Mesenteric fat pad (tissue), 1 donor: ENCODE data around the gene LIN7B. TPM values are rescaled to one million over a fixed set of nuclear protein-coding genes. Genes with fewer than 3 reads are reported as not detected.

Experiments used
- DNase-seq: peaks from one replicate; pipeline ENCODE4 v3.0.0-alpha.2; 2020; ENCODE audit warnings: low spot score
- total RNA-seq: library from RNA; stranded (reverse); fragmentation: NEBNext Ultra II Directional; extraction: Animal tissue kit (Norgen Biotek cat#: 25700); gene quantifications from one replicate; pipeline ENCODE4 v1.2.1, GENCODE V29; 2021
- donor health status: DM: yes; HTN: yes; CAD: no.

LIN7B gene
- total RNA-seq, 1 donor from 2014 or later: 4.2 TPM

DNA sequence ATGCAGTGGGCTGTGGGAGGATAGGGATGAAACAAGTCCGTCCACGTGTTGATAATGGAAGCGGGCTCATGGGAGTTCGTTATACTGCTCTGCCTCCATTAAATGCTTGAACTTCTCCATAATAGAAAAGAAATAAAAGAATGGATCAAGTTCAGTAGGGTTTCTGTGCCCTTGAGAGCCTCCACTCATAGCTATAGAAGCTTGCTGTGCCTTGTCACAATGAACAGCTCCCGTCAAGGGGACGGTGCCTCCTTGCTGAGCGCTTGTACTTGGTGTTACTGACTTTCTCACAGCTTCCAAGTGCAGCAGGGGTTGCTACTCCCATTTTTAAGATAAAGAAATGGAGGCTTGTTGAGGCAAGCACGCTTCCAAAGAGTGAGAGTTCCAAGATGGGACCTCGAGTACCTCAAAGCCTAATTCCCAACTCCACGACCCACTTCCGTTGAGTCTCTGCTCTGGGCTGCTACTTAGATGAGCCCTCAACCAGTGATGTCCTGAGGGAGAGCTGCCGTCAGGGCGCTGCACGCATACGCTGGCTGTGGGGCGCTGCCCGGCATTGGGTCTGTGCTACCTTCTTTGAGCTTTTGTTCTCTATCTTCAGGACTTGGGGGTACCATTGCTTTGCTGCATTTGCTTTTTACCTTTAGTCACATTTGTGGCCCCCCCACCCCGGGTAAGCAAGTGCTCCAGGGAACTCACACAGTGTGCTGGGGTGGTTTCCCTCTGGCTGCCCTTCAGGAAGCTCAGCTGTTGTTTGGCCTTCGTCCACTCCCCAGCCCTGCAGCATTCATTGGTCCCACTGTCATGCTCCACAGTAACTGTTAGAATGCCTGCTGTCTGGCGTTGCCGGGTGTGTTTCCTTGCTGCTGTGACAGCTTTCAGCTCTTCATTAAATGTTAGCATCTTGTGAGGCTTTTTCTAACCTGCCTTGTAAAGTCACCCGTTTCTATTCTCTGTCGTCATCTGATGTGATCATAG lies 19.4 kb upstream of the LIN7B start:
- DNase-seq: no peak

- DNase-seq: no peak
These were observed 16.5 kb upstream of the LIN7B start for GRCh38 chr19:49097453-49098288.

DNA sequence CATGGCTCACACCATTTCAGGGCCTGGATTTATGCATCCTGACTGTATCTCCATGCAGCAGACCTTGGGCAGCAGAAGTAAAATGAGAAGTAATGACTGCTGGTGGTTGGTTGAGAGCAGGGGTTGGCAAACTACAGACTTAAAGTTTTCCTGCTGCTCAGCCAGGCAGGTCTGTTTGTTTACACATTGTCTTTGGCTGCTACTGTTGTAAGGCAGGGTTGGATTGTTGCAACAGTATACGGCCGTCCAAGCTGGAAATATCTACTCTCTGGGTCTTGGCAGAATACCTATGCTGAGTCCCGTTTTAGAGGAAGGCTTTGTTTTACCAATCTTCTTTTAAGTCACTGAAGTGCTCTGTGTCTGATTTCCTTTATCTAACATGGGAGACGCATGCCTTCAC lies 15.4 kb upstream of the LIN7B start:
- DNase-seq: no peak

DNA sequence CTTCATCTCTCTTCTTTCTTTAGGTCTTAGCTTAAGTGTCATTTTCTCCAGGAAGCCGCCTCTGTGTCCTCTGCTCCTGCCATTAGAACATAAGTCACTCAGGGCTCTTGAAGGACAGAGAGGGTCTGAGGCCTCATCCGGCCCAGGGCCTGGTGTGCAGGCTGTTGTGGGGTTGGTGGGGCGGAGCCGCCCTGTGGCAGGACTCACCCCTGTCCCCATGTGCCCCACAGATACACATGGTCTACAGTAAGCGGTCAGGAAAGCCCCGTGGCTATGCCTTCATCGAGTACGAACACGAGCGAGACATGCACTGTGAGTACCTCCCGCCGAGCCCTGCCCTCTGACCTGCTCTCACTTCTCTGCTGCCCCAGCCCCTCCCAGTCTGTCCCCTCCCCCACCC lies 13.0 kb upstream of the LIN7B start:
- DNase-seq: no peak

DNA sequence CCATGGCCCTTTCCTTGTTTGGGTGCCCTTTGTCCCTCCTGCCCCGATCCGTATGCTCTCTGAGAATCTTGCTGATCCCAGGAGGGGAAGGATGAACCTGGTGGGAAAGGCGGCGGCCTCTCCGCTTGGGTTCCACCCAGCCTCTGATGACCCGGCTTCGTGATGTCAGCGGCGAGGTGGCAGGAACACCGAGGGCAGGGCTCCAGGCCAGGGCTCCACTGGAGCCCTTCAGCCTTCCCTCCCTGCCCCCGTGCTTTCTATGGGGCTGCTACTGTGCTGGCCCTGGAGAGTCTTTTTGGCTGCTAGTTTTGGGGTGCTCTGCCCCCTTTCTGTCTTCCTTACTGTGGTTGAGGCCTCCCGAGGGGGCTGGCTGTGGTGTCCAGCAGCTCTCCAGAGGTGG lies 11.9 kb upstream of the LIN7B start:
- DNase-seq: no peak

DNA sequence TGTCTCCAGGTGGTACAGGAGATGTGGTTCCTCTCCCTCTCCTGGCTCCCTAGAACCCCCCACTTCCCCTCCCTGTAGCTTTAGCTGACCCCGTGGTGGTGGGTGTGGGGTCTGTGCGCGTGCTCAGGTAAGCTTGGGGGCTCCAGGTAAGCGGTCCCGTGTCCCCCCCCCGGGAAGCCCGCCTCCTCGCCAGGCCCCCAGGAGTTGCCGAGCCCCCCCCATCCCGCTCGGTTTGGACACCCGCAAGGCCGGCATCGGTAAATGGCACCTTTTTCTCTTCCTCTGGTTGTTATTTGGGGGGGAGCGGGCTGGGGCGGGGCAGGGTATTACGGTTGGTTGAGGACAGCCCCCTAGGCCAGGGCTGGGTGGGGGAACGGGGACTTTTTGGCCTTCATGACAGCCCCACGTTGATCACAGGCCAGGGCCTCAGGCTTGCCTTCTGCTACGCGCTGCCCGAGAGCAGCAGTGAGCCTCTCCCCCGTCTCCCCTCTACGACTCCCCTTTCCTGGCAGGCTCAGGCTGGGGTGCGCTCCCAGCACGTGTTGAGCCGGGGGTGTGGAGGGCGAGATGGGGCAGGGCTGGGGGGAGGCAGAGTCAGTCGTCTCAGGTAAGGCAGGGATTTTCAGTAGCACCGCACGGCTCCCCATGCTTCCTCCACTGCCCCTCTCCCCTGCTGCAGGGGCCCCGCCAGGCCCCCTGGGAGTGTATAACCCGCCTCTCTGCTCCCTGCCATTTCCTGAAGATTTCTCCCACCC lies 10.7 kb upstream of the LIN7B start:
- no peak for DNase-seq

DNA sequence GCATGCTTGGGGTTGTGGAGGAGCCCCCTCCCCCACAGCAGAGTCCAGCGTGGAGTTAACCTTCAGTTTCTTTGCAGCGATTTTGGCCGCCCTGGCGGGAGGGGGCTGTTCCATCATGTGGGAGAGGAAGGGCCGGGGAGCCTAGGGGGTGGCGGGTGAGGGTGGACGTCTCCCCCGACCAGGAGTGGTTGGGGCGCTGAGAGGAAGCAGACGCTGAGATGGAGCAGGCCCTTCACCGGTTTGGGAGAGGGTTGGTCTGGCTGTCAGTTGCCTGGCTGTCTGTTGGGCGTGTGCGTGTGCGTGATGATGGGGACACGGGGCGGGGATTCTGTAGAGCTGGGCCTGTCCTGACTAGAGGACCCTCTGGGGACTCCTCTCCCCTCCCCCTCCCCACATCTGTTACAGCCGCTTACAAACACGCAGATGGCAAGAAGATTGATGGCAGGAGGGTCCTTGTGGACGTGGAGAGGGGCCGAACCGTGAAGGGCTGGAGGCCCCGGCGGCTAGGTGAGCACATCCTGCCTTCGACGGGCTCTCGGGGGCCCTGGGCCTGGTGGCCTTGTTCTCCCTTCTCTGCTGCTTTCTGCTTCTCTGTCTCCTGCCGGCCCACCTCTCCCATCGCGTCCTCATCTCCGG lies 9.8 kb upstream of the LIN7B start:
- DNase-seq: no peak

GRCh38 chr19:49106648-49107135 lies 7.5 kb upstream of the LIN7B start:
- DNase-seq: no peak

DNA sequence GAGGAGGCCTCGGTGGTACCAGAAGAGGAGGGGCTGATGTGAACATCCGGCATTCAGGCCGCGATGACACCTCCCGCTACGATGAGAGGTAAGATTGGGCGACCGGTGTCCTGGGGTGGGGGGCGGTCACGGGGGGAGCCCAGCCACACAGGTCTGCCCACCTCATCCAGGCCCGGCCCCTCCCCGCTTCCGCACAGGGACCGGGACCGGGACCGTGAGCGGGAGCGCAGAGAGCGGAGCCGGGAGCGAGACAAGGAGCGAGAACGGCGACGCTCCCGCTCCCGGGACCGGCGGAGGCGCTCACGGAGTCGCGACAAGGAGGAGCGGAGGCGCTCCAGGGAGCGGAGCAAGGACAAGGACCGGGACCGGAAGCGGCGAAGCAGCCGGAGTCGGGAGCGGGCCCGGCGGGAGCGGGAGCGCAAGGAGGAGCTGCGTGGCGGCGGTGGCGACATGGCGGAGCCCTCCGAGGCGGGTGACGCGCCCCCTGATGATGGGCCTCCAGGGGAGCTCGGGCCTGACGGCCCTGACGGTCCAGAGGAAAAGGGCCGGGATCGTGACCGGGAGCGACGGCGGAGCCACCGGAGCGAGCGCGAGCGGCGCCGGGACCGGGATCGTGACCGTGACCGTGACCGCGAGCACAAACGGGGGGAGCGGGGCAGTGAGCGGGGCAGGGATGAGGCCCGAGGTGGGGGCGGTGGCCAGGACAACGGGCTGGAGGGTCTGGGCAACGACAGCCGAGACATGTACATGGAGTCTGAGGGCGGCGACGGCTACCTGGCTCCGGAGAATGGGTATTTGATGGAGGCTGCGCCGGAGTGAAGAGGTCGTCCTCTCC lies 6.3 kb upstream of the LIN7B start:
- DNase-seq: no peak

DNA sequence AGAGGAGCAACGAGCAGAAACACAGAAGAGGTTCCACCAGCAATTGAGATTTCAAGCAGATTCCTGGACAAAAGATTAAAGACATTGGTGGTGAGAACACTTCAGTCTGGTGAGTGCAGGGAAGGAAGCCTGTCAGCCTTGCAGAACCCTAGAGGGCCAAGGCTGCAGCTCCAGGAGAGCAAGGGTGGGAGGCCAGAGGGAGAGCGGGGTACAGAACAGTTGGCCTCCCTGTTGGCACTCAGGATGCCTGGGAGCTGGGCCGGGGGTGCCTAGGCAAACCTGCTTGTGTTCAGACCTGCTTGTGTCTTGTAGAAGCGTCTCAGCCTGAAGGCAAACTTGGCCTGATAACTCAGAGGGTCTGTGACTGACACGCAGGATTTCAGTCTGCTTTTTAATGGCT lies 5.1 kb upstream of the LIN7B start:
- DNase-seq: no peak

DNA sequence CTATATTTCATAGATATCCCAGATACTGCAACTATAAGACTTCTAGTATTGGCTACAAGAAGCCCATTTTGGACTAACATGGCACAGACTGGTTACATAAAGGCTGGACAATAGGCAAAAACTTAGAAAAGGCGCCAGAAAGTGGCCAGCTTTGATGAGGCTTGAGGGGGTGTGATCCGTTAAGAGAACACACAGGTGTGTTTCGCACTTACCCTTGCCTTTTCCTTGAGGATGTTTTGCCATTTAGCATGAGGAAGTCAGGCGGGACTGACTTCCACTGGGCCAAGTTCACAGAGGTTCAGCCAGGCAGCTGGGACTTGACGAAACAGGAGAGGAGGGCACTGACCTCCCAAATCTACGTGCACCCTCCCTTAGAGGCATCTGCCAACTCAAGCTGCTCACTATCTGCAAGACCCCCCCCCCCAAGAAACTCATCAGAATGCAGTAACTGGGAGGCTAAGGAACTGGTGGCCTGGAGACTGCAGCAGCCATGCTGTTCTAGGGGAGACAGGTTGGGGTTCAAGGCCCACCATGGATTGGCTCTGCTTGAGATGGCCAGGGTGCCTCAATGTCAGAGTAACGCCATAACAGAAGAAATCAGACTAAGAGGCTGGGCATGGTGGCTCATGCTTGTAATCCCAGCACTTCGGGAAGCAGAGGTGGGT lies 4.5 kb upstream of the LIN7B start:
- DNase-seq: no peak

- DNase-seq: no peak
These were observed 3.6 kb upstream of the LIN7B start for GRCh38 chr19:49110567-49110966.

DNA sequence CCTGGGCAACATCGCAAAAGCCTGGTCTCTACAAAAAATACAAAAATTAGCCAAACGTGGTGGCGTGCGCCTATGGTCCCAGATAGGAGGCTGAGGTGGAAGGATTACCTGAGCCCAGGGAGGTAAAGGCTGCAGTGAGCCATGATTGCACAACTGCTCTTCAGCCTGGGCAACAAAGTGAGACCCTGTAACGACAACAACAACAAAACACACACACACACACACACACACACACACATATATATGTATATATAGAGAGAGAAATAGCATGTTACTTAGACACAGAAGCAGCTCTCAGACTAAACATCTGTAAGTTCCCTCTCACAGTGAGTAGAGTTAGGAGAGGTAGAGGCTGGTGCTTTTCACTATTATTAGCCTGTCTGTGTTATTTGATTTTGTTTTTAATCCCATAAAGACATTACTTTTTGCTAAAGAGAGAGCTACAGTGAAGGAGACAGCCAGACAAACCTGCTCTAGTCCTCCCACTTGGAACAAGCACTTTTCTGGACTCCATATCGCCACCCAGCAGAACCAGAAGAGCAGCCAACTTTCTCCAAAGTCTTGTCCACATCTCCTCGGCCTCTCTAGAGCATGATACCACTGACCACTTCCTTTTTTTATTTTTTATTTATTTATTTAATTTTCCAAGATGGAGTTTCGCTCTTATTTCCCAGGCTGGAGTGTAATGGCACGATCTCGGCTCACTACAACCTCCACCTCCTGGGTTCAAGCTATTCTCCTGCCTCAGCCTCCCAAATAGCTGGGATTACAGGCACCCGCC lies 2.8 kb upstream of the LIN7B start:
- DNase-seq: no peak

- DNase-seq: no peak
These were observed 627 bp downstream of the LIN7B start for GRCh38 chr19:49114630-49115363.

- DNase-seq: no peak
These were observed 2.4 kb downstream of the LIN7B start for GRCh38 chr19:49116544-49116943.

- no peak for DNase-seq
These were observed 3.8 kb downstream of the LIN7B start for GRCh38 chr19:49117677-49118564.
